Measurements from ENCODE around the gene OSBPL6. TPM values are rescaled to one million over a fixed set of nuclear protein-coding genes. Genes with fewer than 3 reads are reported as not detected.

Gene OSBPL6
- total RNA-seq, 4 donors from 2014 or later, result 1.8 to 9.9 (median 2.8) TPM

- intact Hi-C loops (cut with DNase I; ENCODE audit: low total_unique reads), result no loop called here
- TF ChIP-seq CTCF (IDR thresholded peaks at IDR 0.05), result no peak
- no peak for TF ChIP-seq POLR2A (IDR thresholded peaks at IDR 0.05)
- H3K36me3 ChIP-seq, result no peaks in the 10 kb centered on the region
- H3K27ac ChIP-seq, result no peak overlapping the region
- H3K9me3 ChIP-seq, result no peaks in the 10 kb centered on the region
- no peaks in the 10 kb centered on the region for H3K27me3 ChIP-seq
- H3K4me3 ChIP-seq, result no peak overlapping the region
- no peaks in the 10 kb centered on the region for H3K4me1 ChIP-seq
- no peak for DNase-seq
Measured at GRCh38 chr2:178415979-178416378, 221.7 kb downstream of the OSBPL6 start.

- H3K4me3 ChIP-seq, result no peak overlapping the region
- intact Hi-C loops (cut with DNase I; ENCODE audit: low total_unique reads), result no loop called here
- DNase-seq, result no peak
- no peak overlapping the region for H3K27ac ChIP-seq
- no peaks in the 10 kb centered on the region for H3K27me3 ChIP-seq
- H3K36me3 ChIP-seq, result no peaks in the 10 kb centered on the region
- no peaks in the 10 kb centered on the region for H3K9me3 ChIP-seq
- H3K4me1 ChIP-seq, result no peaks in the 10 kb centered on the region
- TF ChIP-seq CTCF (IDR thresholded peaks at IDR 0.05) (no peak), POLR2A (IDR thresholded peaks at IDR 0.05) (no peak)
Measured at GRCh38 chr2:178417916-178418315, 223.6 kb downstream of the OSBPL6 start.

- Histone ChIP-seq H3K36me3 (no peaks in the 10 kb centered on the region), H3K4me1 (no peaks in the 10 kb centered on the region), H3K4me3 (no peak overlapping the region), H3K9me3 (no peaks in the 10 kb centered on the region), H3K27ac (no peak overlapping the region), H3K27me3 (no peaks in the 10 kb centered on the region)
- DNase-seq, result no peak
- TF ChIP-seq POLR2A (IDR thresholded peaks at IDR 0.05), result no peak
- no peak for TF ChIP-seq CTCF (IDR thresholded peaks at IDR 0.05)
- intact Hi-C loops (cut with DNase I; ENCODE audit: low total_unique reads), result no loop called here
Measured at GRCh38 chr2:178418426-178418825, 224.1 kb downstream of the OSBPL6 start.

GRCh38 chr2:178419123-178419522 lies 224.8 kb downstream of the OSBPL6 start:
- H3K4me3 ChIP-seq, result no peak overlapping the region
- DNase-seq, result no peak
- peak overlapping the region in 1 of 2 donors; percentile 29 for H3K27ac ChIP-seq
- no peaks in the 10 kb centered on the region for H3K27me3 ChIP-seq
- TF ChIP-seq CTCF (IDR thresholded peaks at IDR 0.05) (no peak), POLR2A (IDR thresholded peaks at IDR 0.05) (no peak)
- H3K4me1 ChIP-seq, result no peaks in the 10 kb centered on the region
- H3K36me3 ChIP-seq, result no peaks in the 10 kb centered on the region
- no peaks in the 10 kb centered on the region for H3K9me3 ChIP-seq
- intact Hi-C loops (cut with DNase I; ENCODE audit: low total_unique reads), result no loop called here

GRCh38 chr2:178420463-178420999 lies 226.2 kb downstream of the OSBPL6 start:
- Histone ChIP-seq H3K27ac (no peak overlapping the region), H3K9me3 (no peaks in the 10 kb centered on the region), H3K4me1 (no peaks in the 10 kb centered on the region), H3K4me3 (no peak overlapping the region), H3K27me3 (no peaks in the 10 kb centered on the region), H3K36me3 (no peaks in the 10 kb centered on the region)
- intact Hi-C loops (cut with DNase I; ENCODE audit: low total_unique reads), result no loop called here
- no peak for TF ChIP-seq CTCF (IDR thresholded peaks at IDR 0.05)
- no peak for TF ChIP-seq POLR2A (IDR thresholded peaks at IDR 0.05)
- no peak for DNase-seq

All from uterus (tissue), 4 donors.